ENCODE data around the gene ARFIP2. TPM values are rescaled to one million over a fixed set of nuclear protein-coding genes. Genes with fewer than 3 reads are reported as not detected.

The ARFIP2 gene
- total RNA-seq, 4 donors from 2014 or later = 77.3 to 110 (median 87.2) TPM

DNA sequence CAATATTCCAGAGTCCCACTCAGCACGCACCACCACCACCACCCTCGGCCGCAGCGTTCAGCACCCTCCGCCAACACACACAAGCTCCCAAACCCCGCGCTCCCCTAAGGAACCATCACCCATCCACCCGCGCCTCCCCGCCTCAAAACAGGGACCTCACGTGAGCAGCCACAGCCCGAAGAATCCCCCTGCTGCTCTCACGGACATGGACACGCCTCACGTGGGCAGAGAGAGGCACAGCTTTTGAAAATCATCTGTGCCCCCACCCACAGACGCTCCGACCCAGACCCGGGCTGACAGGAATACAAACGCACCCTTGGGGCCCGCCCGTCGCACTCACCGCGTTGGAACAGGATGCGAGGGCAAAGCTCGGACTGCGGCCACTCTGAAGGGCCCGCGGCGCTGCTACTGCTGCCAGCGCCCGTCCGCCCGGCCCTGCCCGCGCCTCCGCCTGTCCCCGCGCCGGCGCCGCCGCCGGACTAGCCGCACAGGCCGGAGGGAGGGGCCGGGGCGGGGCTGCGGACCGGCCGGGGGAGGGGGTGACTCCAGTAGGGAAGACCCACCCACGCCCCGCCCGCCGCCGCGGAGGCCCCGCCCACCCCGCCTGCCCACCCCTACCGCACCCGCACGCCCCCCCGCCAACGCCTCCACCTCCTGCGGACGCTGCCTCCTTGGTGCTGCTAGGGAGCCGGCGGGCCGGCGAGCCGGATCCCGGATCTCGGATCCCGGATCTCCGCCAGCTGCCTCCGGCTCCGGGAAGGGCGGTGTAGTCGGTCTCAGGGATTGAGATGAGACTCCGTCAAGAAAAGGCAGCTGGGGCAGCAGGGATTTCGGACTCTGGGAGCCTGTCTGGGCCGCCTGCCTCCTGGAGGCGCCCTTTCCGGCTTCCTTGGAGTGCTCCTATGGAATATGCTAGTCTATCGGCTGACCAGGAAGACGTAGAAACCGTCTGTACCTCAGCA lies 7.4 kb downstream of the ARFIP2 start, which contains the start of gene TRIM3:
TSS of gene TRIM3 (minus strand) at position 491 of the 962 bp plus-strand sequence. CDS start 8,246 bp downstream, outside the sequence.
- in situ Hi-C loops (cut with MboI; ENCODE audit: low pct_ligation_motif_present in 1 of 4, low pct_unique_long_range_greater_than_20kb in 1 of 4, low sequenced_read_pairs in 3 of 4) (loop anchor here in 1 of 4 donors (10.0 kb wide), 1 partner anchor 131 kb away; the partner anchor contains the start of genes ILK and RRP8), intact Hi-C loops (cut with DNase I; ENCODE audit: low total_unique reads) (no loop called here)
- peak within 1 kb of the TSS; percentile 55 to 77 (median 72) for H3K4me3 ChIP-seq
- H3K27me3 ChIP-seq = no peaks in the 10 kb centered on the region
- peaks cover 0 to 9% (median 0%) of the 10 kb centered on the region in 4 donors for H3K36me3 ChIP-seq
- DNase-seq = peak; percentile 96
- H3K4me1 ChIP-seq = peaks cover 20 to 61% (median 45%) of the 10 kb centered on the region in 4 donors
- TF ChIP-seq CTCF (IDR thresholded peaks at IDR 0.05) (peak in 3 of 5 experiments; percentile 9 to 25 (median 13)), POLR2AphosphoS5 (IDR thresholded peaks at IDR 0.05) (peak; percentile 58 to 80 (median 79)), EP300 (IDR thresholded peaks at IDR 0.05; ENCODE audit: low read depth) (no peak), POLR2A (IDR thresholded peaks at IDR 0.05) (peak; percentile 85)
- H3K27ac ChIP-seq = peak within 1 kb of the TSS; percentile 92 to 99 (median 97)
- 3% methylated on average over 57 of the region's 87 CpGs; no CpG with 5 or more reads in 1 of the 2 donors for WGBS, 2 donors (ENCODE audit: low coverage in 1 of 2)
- no peaks in the 10 kb centered on the region for H3K9me3 ChIP-seq

DNA sequence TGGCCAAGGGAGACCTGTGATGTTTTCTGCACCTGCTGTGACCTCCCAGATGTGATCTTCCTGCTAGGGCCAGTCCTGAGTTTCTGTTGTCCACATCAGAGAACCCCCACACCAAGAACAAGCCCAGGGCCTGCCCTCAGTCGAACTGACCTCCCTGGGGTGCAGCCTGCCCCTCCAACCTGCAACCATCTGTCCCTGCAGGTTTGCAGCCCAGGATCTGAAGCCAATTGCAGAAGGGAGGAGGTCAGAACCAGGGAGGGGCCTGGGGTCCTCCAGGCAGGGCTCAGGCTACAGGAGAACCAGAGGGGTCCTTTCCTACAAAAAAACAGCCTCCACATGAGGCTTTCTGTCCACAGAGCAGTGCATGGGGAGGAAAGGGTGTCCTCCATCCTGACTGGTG lies 8.2 kb downstream of the ARFIP2 start:
- no peaks in the 10 kb centered on the region for H3K9me3 ChIP-seq
- in situ Hi-C loops (cut with MboI; ENCODE audit: low pct_ligation_motif_present in 1 of 4, low pct_unique_long_range_greater_than_20kb in 1 of 4, low sequenced_read_pairs in 3 of 4) (loop anchor here in 1 of 4 donors (10.0 kb wide), 1 partner anchor 132 kb away; the partner anchor contains the start of genes ILK and RRP8), intact Hi-C loops (cut with DNase I; ENCODE audit: low total_unique reads) (no loop called here)
- H3K36me3 ChIP-seq = peaks cover 0 to under 1% (median 0%) of the 10 kb centered on the region in 4 donors
- TF ChIP-seq EP300 (IDR thresholded peaks at IDR 0.05; ENCODE audit: low read depth) (no peak), POLR2A (IDR thresholded peaks at IDR 0.05) (no peak), POLR2AphosphoS5 (IDR thresholded peaks at IDR 0.05) (no peak), CTCF (IDR thresholded peaks at IDR 0.05) (no peak)
- no peak for DNase-seq
- 67% methylated on average over 1 of the region's 1 CpG; no CpG with 5 or more reads in 1 of the 2 donors for WGBS, 2 donors (ENCODE audit: low coverage in 1 of 2)
- H3K27me3 ChIP-seq = no peaks in the 10 kb centered on the region
- peak overlapping the region; percentile 55 to 77 (median 72) for H3K4me3 ChIP-seq
- H3K4me1 ChIP-seq = peaks cover 20 to 62% (median 46%) of the 10 kb centered on the region in 4 donors
- peak overlapping the region; percentile 92 to 99 (median 97) for H3K27ac ChIP-seq

GRCh38 chr11:6469599-6469998 lies 11.5 kb downstream of the ARFIP2 start:
- DNase-seq = no peak
- H3K36me3 ChIP-seq = no peaks in the 10 kb centered on the region
- WGBS, 2 donors (ENCODE audit: low coverage in 1 of 2) = 17 to 78% methylated on average over 1 of the region's 1 CpG
- H3K27ac ChIP-seq = peak overlapping the region; percentile 62 to 73 (median 66)
- H3K4me3 ChIP-seq = no peak overlapping the region
- no peaks in the 10 kb centered on the region for H3K9me3 ChIP-seq
- peaks cover 20 to 49% (median 30%) of the 10 kb centered on the region in 4 donors for H3K4me1 ChIP-seq
- H3K27me3 ChIP-seq = no peaks in the 10 kb centered on the region
- intact Hi-C loops (cut with DNase I; ENCODE audit: low total_unique reads) = no loop called here
- TF ChIP-seq CTCF (IDR thresholded peaks at IDR 0.05) (no peak), EP300 (IDR thresholded peaks at IDR 0.05; ENCODE audit: low read depth) (no peak), POLR2AphosphoS5 (IDR thresholded peaks at IDR 0.05) (no peak), POLR2A (IDR thresholded peaks at IDR 0.05) (no peak)
- in situ Hi-C loops (cut with MboI; ENCODE audit: low pct_ligation_motif_present in 1 of 4, low pct_unique_long_range_greater_than_20kb in 1 of 4, low sequenced_read_pairs in 3 of 4) = no loop called here

Measured in transverse colon (tissue), 4 donors.